ENCODE results near the gene CARD6. TPM values are rescaled to one million over a fixed set of nuclear protein-coding genes. Genes with fewer than 3 reads are reported as not detected.

CARD6 gene
- total RNA-seq, 3 donors from 2014 or later: 16.1 to 25.8 (median 16.7) TPM

DNA sequence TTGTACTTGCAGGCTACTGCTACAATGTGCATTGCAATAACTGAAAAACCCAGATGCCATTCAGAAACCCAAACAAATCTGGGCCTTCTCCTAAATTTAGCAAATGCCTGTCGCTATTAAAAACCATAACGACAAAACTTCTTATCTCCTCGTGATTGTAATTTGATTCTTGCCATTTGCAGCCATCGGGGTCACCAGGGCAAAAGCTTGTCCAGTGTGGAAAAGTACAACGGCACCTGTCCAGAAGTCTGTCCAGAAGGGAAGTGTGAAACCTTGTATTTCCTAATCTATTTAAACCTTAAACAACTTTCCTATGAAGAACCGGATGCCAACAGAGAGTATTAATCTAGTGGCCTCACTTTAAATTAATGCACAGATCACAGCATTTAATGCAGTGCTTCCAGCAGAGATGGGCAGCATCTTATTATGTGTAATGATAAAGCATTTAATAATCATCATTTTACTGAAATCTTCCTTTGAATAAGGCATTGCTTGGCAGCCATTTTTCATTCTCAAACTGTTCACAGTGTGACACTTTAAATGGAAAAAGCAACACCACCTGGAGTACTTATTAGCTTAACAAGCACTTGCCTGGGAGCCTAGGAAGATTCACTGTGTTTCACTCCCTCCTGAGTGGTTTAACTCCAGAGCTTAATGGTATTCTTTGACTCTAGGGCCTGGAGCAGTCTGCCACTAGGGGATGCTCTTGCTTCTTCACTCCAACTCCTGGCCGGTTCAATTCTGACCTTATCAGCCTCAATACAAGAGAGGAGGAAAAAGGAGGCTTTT is 63.2 kb downstream of the CARD6 start:
- no peaks in the 10 kb centered on the region for H3K4me1 ChIP-seq
- no peak for TF ChIP-seq POLR2AphosphoS5 (IDR thresholded peaks at IDR 0.05)
- TF ChIP-seq, protein P1, sequence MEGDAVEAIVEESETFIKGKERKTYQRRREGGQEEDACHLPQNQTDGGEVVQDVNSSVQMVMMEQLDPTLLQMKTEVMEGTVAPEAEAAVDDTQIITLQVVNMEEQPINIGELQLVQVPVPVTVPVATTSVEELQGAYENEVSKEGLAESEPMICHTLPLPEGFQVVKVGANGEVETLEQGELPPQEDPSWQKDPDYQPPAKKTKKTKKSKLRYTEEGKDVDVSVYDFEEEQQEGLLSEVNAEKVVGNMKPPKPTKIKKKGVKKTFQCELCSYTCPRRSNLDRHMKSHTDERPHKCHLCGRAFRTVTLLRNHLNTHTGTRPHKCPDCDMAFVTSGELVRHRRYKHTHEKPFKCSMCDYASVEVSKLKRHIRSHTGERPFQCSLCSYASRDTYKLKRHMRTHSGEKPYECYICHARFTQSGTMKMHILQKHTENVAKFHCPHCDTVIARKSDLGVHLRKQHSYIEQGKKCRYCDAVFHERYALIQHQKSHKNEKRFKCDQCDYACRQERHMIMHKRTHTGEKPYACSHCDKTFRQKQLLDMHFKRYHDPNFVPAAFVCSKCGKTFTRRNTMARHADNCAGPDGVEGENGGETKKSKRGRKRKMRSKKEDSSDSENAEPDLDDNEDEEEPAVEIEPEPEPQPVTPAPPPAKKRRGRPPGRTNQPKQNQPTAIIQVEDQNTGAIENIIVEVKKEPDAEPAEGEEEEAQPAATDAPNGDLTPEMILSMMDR (IDR thresholded peaks at IDR 0.05): peak; percentile 71 to 90 (median 79)
- no peaks in the 10 kb centered on the region for H3K27me3 ChIP-seq
- intact Hi-C loops (cut with DNase I; ENCODE audit: low total_unique reads): loop anchor here (5.0 kb wide), 1 partner anchor 727 kb away; no protein-coding TSS in a partner anchor
- no peaks in the 10 kb centered on the region for H3K9me3 ChIP-seq
- no peak overlapping the region for H3K4me3 ChIP-seq
- no peaks in the 10 kb centered on the region for H3K36me3 ChIP-seq
- no peak for DNase-seq (ENCODE audit: low spot score in 2 of 2)
- H3K27ac ChIP-seq: peak overlapping the region in 1 of 2 donors; percentile 83

DNA sequence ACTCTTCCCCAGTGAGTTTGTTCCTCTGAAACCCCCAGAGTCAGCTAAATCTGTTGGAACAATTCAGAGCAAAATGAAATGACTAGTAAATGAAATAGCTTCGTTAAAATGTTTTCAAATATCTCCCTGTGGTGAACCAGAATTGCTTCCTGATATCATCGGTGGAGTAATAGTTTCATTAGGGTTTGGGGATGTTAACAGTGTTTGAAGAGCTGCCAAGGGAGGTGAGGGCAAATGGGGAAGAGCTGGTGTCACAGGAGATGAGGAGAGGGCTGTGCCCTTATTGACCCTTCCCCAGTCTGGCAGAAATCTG is 63.8 kb downstream of the CARD6 start:
- H3K4me1 ChIP-seq: no peaks in the 10 kb centered on the region
- H3K36me3 ChIP-seq: no peaks in the 10 kb centered on the region
- H3K27ac ChIP-seq: peak overlapping the region; percentile 16 to 83
- no peaks in the 10 kb centered on the region for H3K9me3 ChIP-seq
- no peak for TF ChIP-seq POLR2AphosphoS5 (IDR thresholded peaks at IDR 0.05)
- TF ChIP-seq POLR2A (IDR thresholded peaks at IDR 0.05): no peak
- TF ChIP-seq, protein P1 (IDR thresholded peaks at IDR 0.05): no peak
- intact Hi-C loops (cut with DNase I; ENCODE audit: low total_unique reads): loop anchor here (5.0 kb wide), 1 partner anchor 728 kb away; no protein-coding TSS in a partner anchor
- no peaks in the 10 kb centered on the region for H3K27me3 ChIP-seq
- no peak overlapping the region for H3K4me3 ChIP-seq
- no peak for DNase-seq (ENCODE audit: low spot score in 2 of 2)

DNA sequence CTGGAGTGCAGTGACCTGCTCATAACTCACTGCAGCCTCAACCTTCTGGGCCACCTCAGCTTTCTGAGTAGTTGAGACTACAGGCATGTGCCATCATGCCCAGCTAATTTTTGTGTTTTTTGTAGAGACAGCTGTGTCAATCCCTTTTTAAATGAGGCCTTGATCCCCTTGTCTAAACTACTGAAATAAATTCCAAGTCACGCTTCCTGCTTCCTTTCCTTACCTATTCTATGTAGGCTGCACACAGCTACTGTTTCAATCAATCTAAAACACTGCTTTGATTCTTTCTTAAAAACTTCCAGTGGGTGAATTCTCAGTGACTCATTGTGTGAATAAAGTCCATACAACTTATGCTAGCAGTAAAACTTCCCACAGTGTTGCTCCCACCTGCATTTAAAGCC is 65.2 kb downstream of the CARD6 start:
- DNase-seq (ENCODE audit: low spot score in 2 of 2): no peak
- Histone ChIP-seq H3K4me3 (no peak overlapping the region), H3K27ac (no peak overlapping the region), H3K36me3 (no peaks in the 10 kb centered on the region), H3K4me1 (no peaks in the 10 kb centered on the region), H3K27me3 (no peaks in the 10 kb centered on the region), H3K9me3 (no peaks in the 10 kb centered on the region)
- intact Hi-C loops (cut with DNase I; ENCODE audit: low total_unique reads): no loop called here
- no peak for TF ChIP-seq POLR2A (IDR thresholded peaks at IDR 0.05)
- TF ChIP-seq POLR2AphosphoS5 (IDR thresholded peaks at IDR 0.05): no peak
- TF ChIP-seq, protein P1 (IDR thresholded peaks at IDR 0.05): no peak

DNA sequence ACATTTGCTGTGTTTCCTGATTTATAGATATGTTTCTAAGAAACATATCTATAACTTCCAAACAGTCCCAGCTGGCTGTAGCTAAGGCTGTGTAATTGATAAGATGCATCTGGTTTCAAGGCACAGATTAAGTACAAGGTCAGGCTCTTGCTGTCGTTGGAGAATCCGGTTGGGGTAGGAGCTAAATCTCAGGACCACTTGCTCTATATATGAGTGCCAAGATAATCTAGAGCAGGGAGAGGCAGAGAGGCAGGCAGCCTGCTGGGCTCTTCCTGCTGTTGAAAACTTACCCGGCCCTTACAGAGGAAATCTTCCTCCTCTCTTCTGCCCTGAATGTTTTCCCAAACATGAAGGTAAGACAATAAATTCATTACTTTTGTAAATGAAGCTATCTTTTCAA is 68.1 kb downstream of the CARD6 start, which contains the start of gene C7:
Gene C7, plus strand, starts transcription at position 234 of the 400 bp plus-strand sequence. Its CDS starts 114 bp downstream, at position 348.
- intact Hi-C loops (cut with DNase I; ENCODE audit: low total_unique reads): no loop called here
- Histone ChIP-seq H3K27ac (no peak within 1 kb of the TSS), H3K27me3 (no peaks in the 10 kb centered on the region), H3K4me1 (no peaks in the 10 kb centered on the region), H3K36me3 (no peaks in the 10 kb centered on the region), H3K4me3 (no peak within 1 kb of the TSS), H3K9me3 (no peaks in the 10 kb centered on the region)
- no peak for DNase-seq (ENCODE audit: low spot score in 2 of 2)
- no peak for TF ChIP-seq POLR2AphosphoS5 (IDR thresholded peaks at IDR 0.05)
- TF ChIP-seq POLR2A (IDR thresholded peaks at IDR 0.05): no peak
- TF ChIP-seq, protein P1 (IDR thresholded peaks at IDR 0.05): no peak

DNA sequence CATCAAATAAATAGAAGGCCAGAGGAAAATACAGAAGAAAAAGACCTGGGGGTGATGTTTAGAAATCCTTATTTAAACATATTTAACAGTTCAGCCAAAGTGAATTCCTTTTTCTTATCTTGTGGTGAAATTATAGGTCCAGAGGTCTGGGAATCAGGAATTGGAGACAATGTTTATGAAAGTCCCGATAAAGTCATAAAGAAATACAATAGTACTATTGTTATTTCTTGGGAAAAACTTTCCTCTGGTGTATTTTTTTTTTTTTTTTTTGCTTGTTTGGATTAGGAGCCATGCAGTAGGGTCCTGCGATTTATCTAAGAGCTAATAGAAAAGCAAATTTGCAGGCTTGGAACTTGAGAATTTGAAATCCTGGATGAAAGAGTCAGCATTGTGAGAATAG is 68.6 kb downstream of the CARD6 start:
- no peaks in the 10 kb centered on the region for H3K27me3 ChIP-seq
- no peak for TF ChIP-seq POLR2AphosphoS5 (IDR thresholded peaks at IDR 0.05)
- TF ChIP-seq, protein P1 (IDR thresholded peaks at IDR 0.05): no peak
- no peak for TF ChIP-seq POLR2A (IDR thresholded peaks at IDR 0.05)
- H3K9me3 ChIP-seq: no peaks in the 10 kb centered on the region
- DNase-seq (ENCODE audit: low spot score in 2 of 2): no peak
- no peaks in the 10 kb centered on the region for H3K36me3 ChIP-seq
- H3K4me1 ChIP-seq: no peaks in the 10 kb centered on the region
- no peak overlapping the region for H3K4me3 ChIP-seq
- intact Hi-C loops (cut with DNase I; ENCODE audit: low total_unique reads): no loop called here
- no peak overlapping the region for H3K27ac ChIP-seq

Data from breast epithelium (tissue), 4 donors.